RWPE2 (cell line): Measurements from ENCODE around the gene TOX3.

Experiments used
- ATAC-seq: fragments of 200-7000 bp; cut with Tn5 transposase; 3 replicates; pipeline ENCODE4 v1.9.1; 2021; ENCODE audit warnings: low read depth
- DNase-seq: peaks from one replicate; pipeline ENCODE4 v3.0.0-alpha.2; 2020; ENCODE audit warnings: low spot score
- H3K27ac ChIP-seq: fragments of 450-650 bp; 2 replicates; pipeline ENCODE4 v1.5.1; 2017; ENCODE audit warnings: mild to moderate bottlenecking; ENCODE audit not compliant: poor library complexity, severe bottlenecking
- H3K27me3 ChIP-seq: fragments of 250-450 bp; sonication (Bioruptor Pico); 2 replicates; pipeline ENCODE4 v1.5.1; 2021; ENCODE audit warnings: mild to moderate bottlenecking, moderate library complexity; ENCODE audit not compliant: insufficient read depth, poor library complexity, severe bottlenecking
- H3K36me3 ChIP-seq: fragments of 250-450 bp; sonication (Bioruptor Pico); 2 replicates; pipeline ENCODE4 v1.5.1; 2020; ENCODE audit warnings: low read depth, mild to moderate bottlenecking, moderate library complexity
- H3K4me1 ChIP-seq: fragments of 250-450 bp; sonication (Bioruptor Pico); 2 replicates; pipeline ENCODE4 v1.5.1; 2021; ENCODE audit warnings: mild to moderate bottlenecking, moderate library complexity; ENCODE audit not compliant: insufficient read depth, poor library complexity, severe bottlenecking
- H3K4me3 ChIP-seq: fragments of 250-450 bp; sonication (Bioruptor Pico); 2 replicates; pipeline ENCODE4 v1.5.1; 2021; ENCODE audit warnings: mild to moderate bottlenecking, moderate library complexity; ENCODE audit not compliant: severe bottlenecking
- H3K9me3 ChIP-seq: fragments of 250-450 bp; sonication (Bioruptor Pico); 2 replicates; pipeline ENCODE4 v1.5.1; 2021; ENCODE audit warnings: mild to moderate bottlenecking, moderate library complexity; ENCODE audit not compliant: severe bottlenecking
- TF ChIP-seq, protein P1 (sequence below): fragments of 450-650 bp; IDR thresholded peaks from one replicate; pipeline ENCODE4 v1.5.1; 2017; ENCODE audit warnings: mild to moderate bottlenecking, moderate library complexity; ENCODE audit not compliant: poor library complexity, severe bottlenecking

Gene TOX3

GRCh38 chr16:52446080-52446479 is 100.9 kb downstream of the TOX3 start:
- Histone ChIP-seq H3K27me3 (peaks cover 4% of the 10 kb centered on the region), H3K27ac (no peak overlapping the region), H3K4me1 (no peaks in the 10 kb centered on the region), H3K36me3 (no peaks in the 10 kb centered on the region), H3K4me3 (no peak overlapping the region), H3K9me3 (no peaks in the 10 kb centered on the region)
- TF ChIP-seq, protein P1, sequence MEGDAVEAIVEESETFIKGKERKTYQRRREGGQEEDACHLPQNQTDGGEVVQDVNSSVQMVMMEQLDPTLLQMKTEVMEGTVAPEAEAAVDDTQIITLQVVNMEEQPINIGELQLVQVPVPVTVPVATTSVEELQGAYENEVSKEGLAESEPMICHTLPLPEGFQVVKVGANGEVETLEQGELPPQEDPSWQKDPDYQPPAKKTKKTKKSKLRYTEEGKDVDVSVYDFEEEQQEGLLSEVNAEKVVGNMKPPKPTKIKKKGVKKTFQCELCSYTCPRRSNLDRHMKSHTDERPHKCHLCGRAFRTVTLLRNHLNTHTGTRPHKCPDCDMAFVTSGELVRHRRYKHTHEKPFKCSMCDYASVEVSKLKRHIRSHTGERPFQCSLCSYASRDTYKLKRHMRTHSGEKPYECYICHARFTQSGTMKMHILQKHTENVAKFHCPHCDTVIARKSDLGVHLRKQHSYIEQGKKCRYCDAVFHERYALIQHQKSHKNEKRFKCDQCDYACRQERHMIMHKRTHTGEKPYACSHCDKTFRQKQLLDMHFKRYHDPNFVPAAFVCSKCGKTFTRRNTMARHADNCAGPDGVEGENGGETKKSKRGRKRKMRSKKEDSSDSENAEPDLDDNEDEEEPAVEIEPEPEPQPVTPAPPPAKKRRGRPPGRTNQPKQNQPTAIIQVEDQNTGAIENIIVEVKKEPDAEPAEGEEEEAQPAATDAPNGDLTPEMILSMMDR, result no peak
- DNase-seq (no peak), ATAC-seq (no peak)

GRCh38 chr16:52441886-52442285 is 105.1 kb downstream of the TOX3 start:
- ATAC-seq (no peak), DNase-seq (no peak)
- TF ChIP-seq, protein P1, result no peak
- H3K27ac ChIP-seq, result no peak overlapping the region
- H3K4me1 ChIP-seq, result no peaks in the 10 kb centered on the region
- H3K27me3 ChIP-seq, result peaks cover 4% of the 10 kb centered on the region
- no peak overlapping the region for H3K4me3 ChIP-seq
- no peaks in the 10 kb centered on the region for H3K36me3 ChIP-seq
- no peaks in the 10 kb centered on the region for H3K9me3 ChIP-seq

DNA sequence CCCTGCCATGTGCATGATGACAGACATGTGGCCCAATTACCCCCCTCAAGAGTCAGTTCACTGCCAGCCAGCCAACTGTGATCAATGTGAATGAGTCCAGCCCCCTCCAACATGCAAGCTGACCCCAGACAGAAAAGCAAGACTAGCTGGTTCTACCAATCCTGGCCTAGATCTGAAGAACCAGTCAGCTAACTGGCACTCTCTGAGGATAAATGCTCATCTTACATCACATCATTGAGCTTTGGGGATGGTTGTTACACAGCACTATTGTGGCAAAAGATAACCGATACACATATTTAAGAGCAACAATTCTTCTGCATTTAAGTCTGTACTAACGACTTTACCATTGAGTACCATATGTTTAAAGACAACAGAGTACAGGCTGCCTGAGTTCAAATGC is 106.7 kb downstream of the TOX3 start:
- no peaks in the 10 kb centered on the region for H3K4me1 ChIP-seq
- H3K36me3 ChIP-seq, result no peaks in the 10 kb centered on the region
- H3K4me3 ChIP-seq, result no peak overlapping the region
- H3K9me3 ChIP-seq, result no peaks in the 10 kb centered on the region
- peaks cover 4% of the 10 kb centered on the region for H3K27me3 ChIP-seq
- DNase-seq (no peak), ATAC-seq (no peak)
- TF ChIP-seq, protein P1, result no peak
- H3K27ac ChIP-seq, result no peak overlapping the region

- DNase-seq (no peak), ATAC-seq (no peak)
- Histone ChIP-seq H3K36me3 (no peaks in the 10 kb centered on the region), H3K9me3 (no peaks in the 10 kb centered on the region), H3K4me1 (no peaks in the 10 kb centered on the region), H3K27me3 (peaks cover 4% of the 10 kb centered on the region), H3K27ac (no peak overlapping the region), H3K4me3 (no peak overlapping the region)
- TF ChIP-seq, protein P1, result no peak
Observed at GRCh38 chr16:52439750-52440149, 107.2 kb downstream of the TOX3 start.

DNA sequence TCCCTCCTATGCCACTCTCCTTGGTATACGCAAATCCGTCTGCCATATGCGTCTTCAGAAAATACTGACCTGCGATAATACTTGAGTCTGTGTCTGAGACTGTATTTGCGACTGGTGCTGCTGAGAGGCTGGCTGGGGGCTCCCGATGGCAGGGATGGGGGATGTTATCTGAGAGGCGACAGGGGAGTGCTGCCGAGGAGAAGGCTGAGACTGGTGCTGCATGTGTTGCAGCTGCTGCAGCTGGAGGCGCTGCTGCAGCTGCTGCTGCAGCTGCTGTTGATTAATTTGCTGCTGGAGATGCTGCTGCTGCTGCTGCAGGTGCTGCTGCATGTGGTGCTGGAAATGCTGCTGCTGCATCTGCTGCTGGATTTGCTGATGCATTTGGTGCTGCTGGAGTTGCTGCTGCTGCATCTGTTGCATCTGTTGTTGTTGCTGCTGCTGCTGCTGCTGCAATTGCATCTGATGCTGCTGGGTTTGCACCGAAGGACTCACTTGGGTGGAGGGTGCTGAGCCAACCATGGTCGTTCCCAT is 107.7 kb downstream of the TOX3 start:
- H3K9me3 ChIP-seq, result no peaks in the 10 kb centered on the region
- H3K27ac ChIP-seq, result no peak overlapping the region
- TF ChIP-seq, protein P1, result no peak
- no peaks in the 10 kb centered on the region for H3K27me3 ChIP-seq
- no peak for DNase-seq
- H3K4me3 ChIP-seq, result no peak overlapping the region
- ATAC-seq, result no peak
- H3K4me1 ChIP-seq, result no peaks in the 10 kb centered on the region
- no peaks in the 10 kb centered on the region for H3K36me3 ChIP-seq
